ENCODE data around the gene TP73.

The TP73 gene

GRCh38 chr1:3683197-3683596 lies 30.9 kb downstream of the TP73 start:
- TF ChIP-seq FOXP2 (optimal IDR thresholded peaks at IDR 0.05; ENCODE audit: borderline replicate concordance, extremely low read depth, extremely low read length, insufficient read depth) (no peak), TAF1 (IDR thresholded peaks at IDR 0.05; ENCODE audit: borderline replicate concordance, insufficient read depth, low read length) (no peak), POLR2AphosphoS5 (IDR thresholded peaks at IDR 0.05; ENCODE audit: low read depth, low read length) (no peak), REST (IDR thresholded peaks at IDR 0.05; ENCODE audit: insufficient read depth in 1 of 2, low read depth in 2 of 2, low read length in 2 of 2) (no peak)

GRCh38 chr1:3683992-3684391 lies 31.7 kb downstream of the TP73 start:
- TF ChIP-seq REST (IDR thresholded peaks at IDR 0.05; ENCODE audit: insufficient read depth in 1 of 2, low read depth in 2 of 2, low read length in 2 of 2) (no peak), POLR2AphosphoS5 (IDR thresholded peaks at IDR 0.05; ENCODE audit: low read depth, low read length) (no peak), TAF1 (IDR thresholded peaks at IDR 0.05; ENCODE audit: borderline replicate concordance, insufficient read depth, low read length) (no peak), SIN3A (IDR thresholded peaks at IDR 0.05; ENCODE audit: borderline replicate concordance, insufficient read depth, low read length) (no peak), FOXP2 (optimal IDR thresholded peaks at IDR 0.05; ENCODE audit: borderline replicate concordance, extremely low read depth, extremely low read length, insufficient read depth) (no peak)

GRCh38 chr1:3685222-3685621 lies 32.9 kb downstream of the TP73 start:
- TF ChIP-seq FOXP2 (optimal IDR thresholded peaks at IDR 0.05; ENCODE audit: borderline replicate concordance, extremely low read depth, extremely low read length, insufficient read depth) (no peak), POLR2AphosphoS5 (IDR thresholded peaks at IDR 0.05; ENCODE audit: low read depth, low read length) (no peak), SIN3A (IDR thresholded peaks at IDR 0.05; ENCODE audit: borderline replicate concordance, insufficient read depth, low read length) (no peak), REST (IDR thresholded peaks at IDR 0.05; ENCODE audit: insufficient read depth in 1 of 2, low read depth in 2 of 2, low read length in 2 of 2) (no peak), TAF1 (IDR thresholded peaks at IDR 0.05; ENCODE audit: borderline replicate concordance, insufficient read depth, low read length) (no peak)

- TF ChIP-seq SIN3A (IDR thresholded peaks at IDR 0.05; ENCODE audit: borderline replicate concordance, insufficient read depth, low read length) (no peak), POLR2AphosphoS5 (IDR thresholded peaks at IDR 0.05; ENCODE audit: low read depth, low read length) (no peak), REST (IDR thresholded peaks at IDR 0.05; ENCODE audit: insufficient read depth in 1 of 2, low read depth in 2 of 2, low read length in 2 of 2) (no peak), FOXP2 (optimal IDR thresholded peaks at IDR 0.05; ENCODE audit: borderline replicate concordance, extremely low read depth, extremely low read length, insufficient read depth) (no peak)
These were observed 33.6 kb downstream of the TP73 start for GRCh38 chr1:3685906-3686305.

- no peak for TF ChIP-seq SIN3A (IDR thresholded peaks at IDR 0.05; ENCODE audit: borderline replicate concordance, insufficient read depth, low read length)
- TF ChIP-seq TAF1 (IDR thresholded peaks at IDR 0.05; ENCODE audit: borderline replicate concordance, insufficient read depth, low read length), result no peak
- TF ChIP-seq POLR2AphosphoS5 (IDR thresholded peaks at IDR 0.05; ENCODE audit: low read depth, low read length), result no peak
- TF ChIP-seq FOXP2 (optimal IDR thresholded peaks at IDR 0.05; ENCODE audit: borderline replicate concordance, extremely low read depth, extremely low read length, insufficient read depth), result no peak
- no peak for TF ChIP-seq REST (IDR thresholded peaks at IDR 0.05; ENCODE audit: insufficient read depth in 1 of 2, low read depth in 2 of 2, low read length in 2 of 2)
These were observed 35.2 kb downstream of the TP73 start for GRCh38 chr1:3687504-3687903.
